Activated CD8-positive, alpha-beta T cell treated with anti-CD3 and anti-CD28 coated beads for 36 hours (primary cell): ENCODE results near the gene CMC4. TPM values are rescaled to one million over a fixed set of nuclear protein-coding genes. Genes with fewer than 3 reads are reported as not detected.
A peak's percentile ranks its signal among the peaks of the same experiment; 100 is the strongest.

Experiments used
- ATAC-seq: fragments of 200-7000 bp; cut with Tn5 transposase; one replicate; pipeline ENCODE4 v1.10.0; 2021; ENCODE audit warnings: mild to moderate bottlenecking, moderate library complexity
- CTCF ChIA-PET: fragments of 350-600 bp; sonication (Branson Sonifier 250); formaldehyde crosslinking; loops from one replicate; lab custom pipeline; 2021; ENCODE audit warnings: antibody characterized with exemption; lab: Charles Lee
- POLR2A ChIA-PET: fragments of 350-600 bp; sonication (Branson Sonifier 250); formaldehyde crosslinking; loops from one replicate; lab custom pipeline; 2021; ENCODE audit warnings: antibody characterized with exemption; lab: Charles Lee
- DNase-seq: peaks from one replicate; pipeline ENCODE4 v3.0.0-alpha.2; 2020
- H3K27ac Mint-ChIP-seq: one replicate; pipeline ENCODE4 v1.8.0; 2021; ENCODE audit warnings: mild to moderate bottlenecking, mixed read lengths
- H3K27me3 Mint-ChIP-seq: one replicate; pipeline ENCODE4 v1.8.0; 2021; ENCODE audit warnings: mixed read lengths
- H3K36me3 Mint-ChIP-seq: one replicate; pipeline ENCODE4 v1.8.0; 2021; ENCODE audit warnings: low read depth, mixed read lengths
- H3K4me1 Mint-ChIP-seq: one replicate; pipeline ENCODE4 v1.8.0; 2021; ENCODE audit warnings: low read depth, mixed read lengths
- H3K4me3 Mint-ChIP-seq: one replicate; pipeline ENCODE4 v1.8.0; 2021; ENCODE audit warnings: mild to moderate bottlenecking, moderate library complexity, mixed read lengths
- H3K9me3 Mint-ChIP-seq: one replicate; pipeline ENCODE4 v1.8.0; 2021; ENCODE audit warnings: mixed read lengths
- CTCF ChIP-seq: fragments of 200-600 bp; IDR thresholded peaks from one replicate; pipeline ENCODE4 v1.8.0; 2022; ENCODE audit warnings: antibody characterized with exemption, mild to moderate bottlenecking
- intact Hi-C: fragments of 100-400 bp; cut with micrococcal nuclease; formaldehyde crosslinking; loops from one replicate; pipeline ENCODE4 v1.10.0; 2022
- total RNA-seq, 2 experiments: library from RNA; stranded (reverse); gene quantifications; one replicate each; pipeline ENCODE4 v1.2.3, GENCODE V29; 2021

Gene CMC4
- total RNA-seq = 1 to 10 TPM; 3.8 to 5.1 TPM

- Mint-ChIP-seq H3K27me3 (no peaks in the 10 kb centered on the region), H3K27ac (peak within 1 kb of the TSS; percentile 95), H3K36me3 (peaks cover 34% of the 10 kb centered on the region), H3K4me1 (peaks cover 56% of the 10 kb centered on the region), H3K9me3 (no peaks in the 10 kb centered on the region), H3K4me3 (peak within 1 kb of the TSS; percentile 90)
- intact Hi-C loops = no loop called here
- peak; percentile 81 for DNase-seq
- peak; percentile 93 for ATAC-seq
- ChIA-PET POLR2A (interaction anchor here (1.2 to 1.9 kb wide), 2 partner anchors 8 to 145 kb away, joined by 3 to 7 read pairs; partner anchors contain the start of gene VBP1), CTCF (interaction anchor here (0.9 to 1.1 kb wide), 2 partner anchors 13 to 153 kb away, joined by 4 to 7 read pairs; no protein-coding TSS in a partner anchor)
- no peak for TF ChIP-seq CTCF
These were observed at the start of gene CMC4, which contains the start of the genes BRCC3 and MTCP1 for GRCh38 chrX:155070975-155071693. Gene CMC4, minus strand, starts transcription at chrX:155071136. Its CDS starts 7,113 bp downstream, at chrX:155064023. Gene BRCC3, plus strand, starts transcription at chrX:155071508. Its CDS starts 20 bp downstream, at chrX:155071528. Gene MTCP1, minus strand, starts transcription at chrX:155071136. Its CDS starts 5,126 bp downstream, at chrX:155066010.

GRCh38 chrX:155115174-155115819 is 44.4 kb upstream of the CMC4 start:
- ChIA-PET POLR2A (no interaction called here), CTCF (interaction anchor here (0.7 kb wide), 2 partner anchors 10 to 29 kb away, joined by 3 read pairs; no protein-coding TSS in a partner anchor)
- no peak for TF ChIP-seq CTCF
- Mint-ChIP-seq H3K4me1 (no peaks in the 10 kb centered on the region), H3K36me3 (peaks cover 26% of the 10 kb centered on the region), H3K27me3 (no peaks in the 10 kb centered on the region), H3K27ac (no peak overlapping the region), H3K4me3 (no peak overlapping the region), H3K9me3 (no peaks in the 10 kb centered on the region)
- ATAC-seq (no peak), DNase-seq (no peak)
- intact Hi-C loops = no loop called here

GRCh38 chrX:155113097-155113496 is 42.2 kb upstream of the CMC4 start:
- DNase-seq = no peak
- Mint-ChIP-seq H3K36me3 (peaks cover 26% of the 10 kb centered on the region), H3K27ac (no peak overlapping the region), H3K4me1 (peaks cover 11% of the 10 kb centered on the region), H3K9me3 (no peaks in the 10 kb centered on the region), H3K27me3 (no peaks in the 10 kb centered on the region), H3K4me3 (no peak overlapping the region)
- ATAC-seq = no peak
- no peak for TF ChIP-seq CTCF
- ChIA-PET CTCF (no interaction called here), POLR2A (no interaction called here)
- intact Hi-C loops = no loop called here

GRCh38 chrX:155112171-155112570 is 41.2 kb upstream of the CMC4 start:
- H3K4me1 Mint-ChIP-seq = peaks cover 19% of the 10 kb centered on the region
- ATAC-seq (no peak), DNase-seq (no peak)
- no peak overlapping the region for H3K27ac Mint-ChIP-seq
- H3K4me3 Mint-ChIP-seq = no peak overlapping the region
- peaks cover 32% of the 10 kb centered on the region for H3K36me3 Mint-ChIP-seq
- intact Hi-C loops = no loop called here
- ChIA-PET POLR2A (no interaction called here), CTCF (interaction anchor here (1.4 kb wide), 1 partner anchor 18 kb away, joined by 3 read pairs; no protein-coding TSS in a partner anchor)
- no peaks in the 10 kb centered on the region for H3K9me3 Mint-ChIP-seq
- TF ChIP-seq CTCF = no peak
- no peaks in the 10 kb centered on the region for H3K27me3 Mint-ChIP-seq
